Neuron (in vitro differentiated cells): Measurements from ENCODE around the gene SMTNL1.
"Not testable (repeated sequence)": the region's sequence is repeated elsewhere in the genome, so short reads cannot be mapped to it uniquely, and the experiment has no call there.

Experiments used
- H2AFZ ChIP-seq: one replicate; pipeline ENCODE4 v1.6.1; 2013; ENCODE audit warnings: low read depth, mild to moderate bottlenecking, inconsistent platforms, low read length, moderate library complexity
- H3K27me3 ChIP-seq: one replicate; pipeline ENCODE4 v1.6.1; 2013; ENCODE audit warnings: low read length; ENCODE audit not compliant: insufficient read depth
- H3K36me3 ChIP-seq: one replicate; pipeline ENCODE4 v1.6.1; 2013; ENCODE audit warnings: low read length; ENCODE audit not compliant: insufficient read depth
- H3K4me1 ChIP-seq: one replicate; pipeline ENCODE4 v1.6.1; 2013; ENCODE audit warnings: low read length; ENCODE audit not compliant: insufficient read depth
- H3K4me3 ChIP-seq: 2 replicates; pipeline ENCODE4 v1.5.1; 2013; ENCODE audit warnings: mild to moderate bottlenecking, low read length, moderate library complexity
- H3K9me3 ChIP-seq: one replicate; pipeline ENCODE4 v1.6.1; 2013; ENCODE audit warnings: low read length

Gene SMTNL1

GRCh38 chr11:57514538-57515331, 22.7 kb upstream of the SMTNL1 start:
- H3K4me1 ChIP-seq = peaks cover 12% of the 10 kb centered on the region
- H3K36me3 ChIP-seq = no peaks in the 10 kb centered on the region
- no peaks in the 10 kb centered on the region for H3K9me3 ChIP-seq
- H3K4me3 ChIP-seq = peak overlapping the region; percentile 57
- peak overlapping the region; percentile 91 for H2AFZ ChIP-seq
- H3K27me3 ChIP-seq = no peaks in the 10 kb centered on the region

GRCh38 chr11:57515332-57516060, 21.9 kb upstream of the SMTNL1 start, which contains the start of gene SLC43A1:
TSS of gene SLC43A1 (minus strand) at chr11:57515702. CDS start at chr11:57514111, 1,591 bp downstream.
- no peaks in the 10 kb centered on the region for H3K27me3 ChIP-seq
- H2AFZ ChIP-seq = peak within 1 kb of the TSS; percentile 91
- peaks cover 12% of the 10 kb centered on the region for H3K4me1 ChIP-seq
- H3K9me3 ChIP-seq = no peaks in the 10 kb centered on the region
- peak within 1 kb of the TSS; percentile 57 for H3K4me3 ChIP-seq
- no peaks in the 10 kb centered on the region for H3K36me3 ChIP-seq

GRCh38 chr11:57516061-57516443, 21.3 kb upstream of the SMTNL1 start:
- peak overlapping the region; percentile 57 for H3K4me3 ChIP-seq
- H3K9me3 ChIP-seq = no peaks in the 10 kb centered on the region
- peaks cover 12% of the 10 kb centered on the region for H3K4me1 ChIP-seq
- H3K36me3 ChIP-seq = no peaks in the 10 kb centered on the region
- peak overlapping the region; percentile 91 for H2AFZ ChIP-seq
- H3K27me3 ChIP-seq = no peaks in the 10 kb centered on the region

GRCh38 chr11:57521116-57521515, 16.3 kb upstream of the SMTNL1 start:
- Histone ChIP-seq H3K4me1 (peaks cover under 1% of the 10 kb centered on the region), H3K27me3 (no peaks in the 10 kb centered on the region), H3K36me3 (peaks cover 3% of the 10 kb centered on the region), H3K4me3 (no peak overlapping the region), H2AFZ (no peak overlapping the region), H3K9me3 (no peaks in the 10 kb centered on the region)

GRCh38 chr11:57523419-57523818, 14.0 kb upstream of the SMTNL1 start:
- Histone ChIP-seq H2AFZ (no peak overlapping the region), H3K4me3 (no peak overlapping the region), H3K27me3 (no peaks in the 10 kb centered on the region), H3K9me3 (no peaks in the 10 kb centered on the region), H3K4me1 (peaks cover 5% of the 10 kb centered on the region), H3K36me3 (peaks cover 3% of the 10 kb centered on the region)

GRCh38 chr11:57527056-57527631, 10.3 kb upstream of the SMTNL1 start:
- Histone ChIP-seq H2AFZ (no peak overlapping the region), H3K27me3 (no peaks in the 10 kb centered on the region), H3K9me3 (no peaks in the 10 kb centered on the region), H3K4me1 (peaks cover 20% of the 10 kb centered on the region), H3K4me3 (no peak overlapping the region), H3K36me3 (peaks cover 8% of the 10 kb centered on the region)

GRCh38 chr11:57529012-57529411, 8.4 kb upstream of the SMTNL1 start:
- H3K36me3 ChIP-seq = peaks cover 8% of the 10 kb centered on the region
- H3K27me3 ChIP-seq = no peaks in the 10 kb centered on the region
- H2AFZ ChIP-seq = no peak overlapping the region
- H3K9me3 ChIP-seq = no peaks in the 10 kb centered on the region
- H3K4me1 ChIP-seq = peaks cover 20% of the 10 kb centered on the region
- H3K4me3 ChIP-seq = no peak overlapping the region

- Histone ChIP-seq H3K4me3 (peak overlapping the region; percentile 80), H2AFZ (no peak overlapping the region), H3K9me3 (no peaks in the 10 kb centered on the region), H3K36me3 (peaks cover 5% of the 10 kb centered on the region), H3K27me3 (no peaks in the 10 kb centered on the region), H3K4me1 (peaks cover 20% of the 10 kb centered on the region)
Measured at GRCh38 chr11:57530215-57530595, 7.2 kb upstream of the SMTNL1 start.

- Histone ChIP-seq H3K4me3 (peak within 1 kb of the TSS; percentile 80), H3K4me1 (peaks cover 20% of the 10 kb centered on the region), H3K27me3 (no peaks in the 10 kb centered on the region), H3K36me3 (peaks cover 5% of the 10 kb centered on the region), H3K9me3 (no peaks in the 10 kb centered on the region), H2AFZ (peak within 1 kb of the TSS; percentile 80)
Measured at GRCh38 chr11:57530596-57531507, 6.5 kb upstream of the SMTNL1 start, which contains the start of gene TIMM10. TSS of gene TIMM10 (minus strand) at chr11:57530754. CDS start at chr11:57530189, 565 bp downstream.

- H3K4me3 ChIP-seq, H3K36me3 ChIP-seq, H3K27me3 ChIP-seq, H2AFZ ChIP-seq, H3K9me3 ChIP-seq: not testable (repeated sequence)
- peaks cover 14% of the 10 kb centered on the region for H3K4me1 ChIP-seq
Measured at GRCh38 chr11:57534449-57534848, 2.9 kb upstream of the SMTNL1 start.

GRCh38 chr11:57539342-57539741, 1.9 kb downstream of the SMTNL1 start:
- H3K27me3 ChIP-seq = no peaks in the 10 kb centered on the region
- no peaks in the 10 kb centered on the region for H3K4me1 ChIP-seq
- peaks cover 6% of the 10 kb centered on the region for H3K36me3 ChIP-seq
- no peak overlapping the region for H2AFZ ChIP-seq
- no peak overlapping the region for H3K4me3 ChIP-seq
- no peaks in the 10 kb centered on the region for H3K9me3 ChIP-seq

- H3K9me3 ChIP-seq = no peaks in the 10 kb centered on the region
- peaks cover 6% of the 10 kb centered on the region for H3K36me3 ChIP-seq
- H3K27me3 ChIP-seq = no peaks in the 10 kb centered on the region
- H3K4me1 ChIP-seq = no peaks in the 10 kb centered on the region
- no peak overlapping the region for H2AFZ ChIP-seq
- H3K4me3 ChIP-seq = no peak overlapping the region
Measured at GRCh38 chr11:57541169-57541568, 3.8 kb downstream of the SMTNL1 start.
